BE2C (cell line): ENCODE results near the gene OSBPL3.

Experiments used
- DNase-seq: peaks from one replicate; pipeline ENCODE4 v3.0.0-alpha.2; 2020
- H3K27me3 ChIP-seq: fragments of 250-450 bp; sonication (Bioruptor Pico); 2 replicates; pipeline ENCODE4 v1.5.1; 2020; ENCODE audit warnings: mild to moderate bottlenecking
- H3K36me3 ChIP-seq: fragments of 250-450 bp; sonication (Bioruptor Pico); 2 replicates; pipeline ENCODE4 v1.5.1; 2020; ENCODE audit warnings: mild to moderate bottlenecking
- H3K4me1 ChIP-seq: fragments of 250-450 bp; sonication (Bioruptor Pico); 2 replicates; pipeline ENCODE4 v1.5.1; 2020
- H3K4me3 ChIP-seq: 2 replicates; pipeline ENCODE4 v1.5.1; 2011; ENCODE audit warnings: low read depth, low read length
- H3K9me3 ChIP-seq: fragments of 250-450 bp; sonication (Bioruptor Pico); 2 replicates; pipeline ENCODE4 v1.5.1; 2020
- TF ChIP-seq, protein P1 (sequence below): IDR thresholded peaks from 2 replicates; pipeline ENCODE4 v1.5.1; 2012; ENCODE audit warnings: mild to moderate bottlenecking, low read depth, low read length

OSBPL3 gene

DNA sequence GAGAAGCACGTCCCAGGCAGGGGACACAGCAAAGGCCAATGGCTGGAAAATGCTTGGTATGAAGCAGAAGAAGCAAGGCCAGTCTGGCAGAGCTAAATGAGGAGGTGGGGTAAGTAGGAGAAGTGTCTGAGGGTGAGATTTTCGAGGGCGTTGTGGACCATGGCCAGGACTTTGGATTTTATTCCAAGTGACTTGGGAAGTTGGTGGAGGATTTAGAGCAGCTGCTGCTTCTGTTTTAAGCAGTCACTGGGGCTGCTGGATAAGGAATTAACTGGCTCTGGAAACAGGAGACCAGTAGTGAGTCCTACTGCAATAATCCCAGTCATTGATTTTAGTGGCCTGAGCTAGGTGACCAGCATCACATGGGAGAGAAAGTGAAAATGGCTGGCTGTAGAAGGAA, 155.1 kb downstream of the OSBPL3 start:
- no peak overlapping the region for H3K4me3 ChIP-seq
- H3K9me3 ChIP-seq, result no peaks in the 10 kb centered on the region
- H3K36me3 ChIP-seq, result peaks cover 13% of the 10 kb centered on the region
- TF ChIP-seq, protein P1, sequence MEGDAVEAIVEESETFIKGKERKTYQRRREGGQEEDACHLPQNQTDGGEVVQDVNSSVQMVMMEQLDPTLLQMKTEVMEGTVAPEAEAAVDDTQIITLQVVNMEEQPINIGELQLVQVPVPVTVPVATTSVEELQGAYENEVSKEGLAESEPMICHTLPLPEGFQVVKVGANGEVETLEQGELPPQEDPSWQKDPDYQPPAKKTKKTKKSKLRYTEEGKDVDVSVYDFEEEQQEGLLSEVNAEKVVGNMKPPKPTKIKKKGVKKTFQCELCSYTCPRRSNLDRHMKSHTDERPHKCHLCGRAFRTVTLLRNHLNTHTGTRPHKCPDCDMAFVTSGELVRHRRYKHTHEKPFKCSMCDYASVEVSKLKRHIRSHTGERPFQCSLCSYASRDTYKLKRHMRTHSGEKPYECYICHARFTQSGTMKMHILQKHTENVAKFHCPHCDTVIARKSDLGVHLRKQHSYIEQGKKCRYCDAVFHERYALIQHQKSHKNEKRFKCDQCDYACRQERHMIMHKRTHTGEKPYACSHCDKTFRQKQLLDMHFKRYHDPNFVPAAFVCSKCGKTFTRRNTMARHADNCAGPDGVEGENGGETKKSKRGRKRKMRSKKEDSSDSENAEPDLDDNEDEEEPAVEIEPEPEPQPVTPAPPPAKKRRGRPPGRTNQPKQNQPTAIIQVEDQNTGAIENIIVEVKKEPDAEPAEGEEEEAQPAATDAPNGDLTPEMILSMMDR, result no peak
- DNase-seq, result no peak
- no peaks in the 10 kb centered on the region for H3K27me3 ChIP-seq
- H3K4me1 ChIP-seq, result peaks cover 10% of the 10 kb centered on the region

DNA sequence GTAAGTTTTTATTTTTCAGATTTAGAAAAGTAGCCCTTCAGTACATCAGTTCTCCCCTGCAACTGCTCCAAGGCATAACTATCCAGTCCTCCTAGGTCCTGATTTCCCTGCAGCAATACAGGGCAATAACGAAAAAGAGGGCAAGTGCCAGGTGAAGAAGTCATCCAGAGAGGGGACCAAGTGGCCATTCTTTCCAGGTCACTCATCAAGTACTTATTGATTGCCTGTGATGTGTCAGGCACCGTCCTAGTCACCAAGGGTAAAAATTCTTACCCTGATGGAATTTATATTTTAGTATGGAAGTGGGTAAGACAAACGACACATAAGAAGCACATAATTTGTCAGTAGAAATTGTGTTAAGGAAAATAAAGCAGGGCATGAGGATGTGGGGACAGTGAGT, 155.6 kb downstream of the OSBPL3 start:
- peaks cover 10% of the 10 kb centered on the region for H3K36me3 ChIP-seq
- peaks cover 6% of the 10 kb centered on the region for H3K4me1 ChIP-seq
- TF ChIP-seq, protein P1, result no peak
- no peak for DNase-seq
- no peaks in the 10 kb centered on the region for H3K9me3 ChIP-seq
- H3K27me3 ChIP-seq, result no peaks in the 10 kb centered on the region
- H3K4me3 ChIP-seq, result no peak overlapping the region

GRCh38 chr7:24821754-24822054, 158.3 kb downstream of the OSBPL3 start:
- TF ChIP-seq, protein P1, result no peak
- no peaks in the 10 kb centered on the region; the same call in 1 of the 2 replicates for H3K4me1 ChIP-seq
- H3K36me3 ChIP-seq, result peaks cover 14% of the 10 kb centered on the region
- H3K27me3 ChIP-seq, result no peaks in the 10 kb centered on the region
- DNase-seq, result no peak
- H3K4me3 ChIP-seq, result no peak overlapping the region
- H3K9me3 ChIP-seq, result no peaks in the 10 kb centered on the region

DNA sequence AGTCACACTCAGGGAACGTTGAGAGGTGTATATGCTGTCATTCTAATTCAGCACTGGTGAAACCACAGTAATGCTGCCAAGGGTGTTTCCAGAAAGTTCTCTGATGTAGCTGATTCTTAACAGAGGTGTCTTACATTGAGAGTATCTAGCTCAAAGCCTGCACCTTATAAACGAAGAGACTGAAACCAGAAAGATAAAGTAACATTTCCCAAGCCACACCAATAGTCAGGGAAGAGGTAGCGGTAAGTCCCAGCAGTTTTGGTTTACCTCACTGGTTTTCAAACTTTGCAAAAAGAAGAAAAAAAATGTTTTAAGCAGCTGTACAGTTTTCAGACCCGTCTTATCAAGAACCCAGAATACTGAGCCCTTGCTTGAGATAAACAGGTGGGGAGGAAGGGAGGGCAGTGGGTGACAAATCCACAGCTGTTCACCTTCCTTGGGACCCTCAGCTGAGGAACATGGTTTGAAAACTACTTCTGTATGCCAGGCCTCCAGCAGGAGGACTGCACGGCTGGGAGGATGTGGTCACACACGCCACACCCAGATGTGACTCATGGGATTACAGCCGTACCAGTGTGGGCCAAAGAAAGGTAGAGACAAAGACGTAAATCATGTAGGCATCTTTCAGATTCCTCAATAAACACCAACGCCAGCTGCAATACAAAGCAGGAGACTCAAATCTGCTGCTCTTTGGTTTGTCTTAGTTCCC, 158.8 kb downstream of the OSBPL3 start:
- H3K27me3 ChIP-seq, result no peaks in the 10 kb centered on the region
- H3K4me1 ChIP-seq, result no peaks in the 10 kb centered on the region; the same call in 1 of the 2 replicates
- TF ChIP-seq, protein P1, result peak; percentile 19; the same call in 1 of the 2 replicates
- no peak overlapping the region for H3K4me3 ChIP-seq
- peak; percentile 36 for DNase-seq
- H3K9me3 ChIP-seq, result no peaks in the 10 kb centered on the region
- peaks cover 17% of the 10 kb centered on the region for H3K36me3 ChIP-seq

- Histone ChIP-seq H3K27me3 (no peaks in the 10 kb centered on the region), H3K4me1 (no peaks in the 10 kb centered on the region; the same call in 1 of the 2 replicates), H3K4me3 (no peak overlapping the region), H3K9me3 (no peaks in the 10 kb centered on the region), H3K36me3 (peaks cover 22% of the 10 kb centered on the region)
- DNase-seq, result no peak
- TF ChIP-seq, protein P1, result no peak
Measured at GRCh38 chr7:24820730-24821044, 159.3 kb downstream of the OSBPL3 start.

DNA sequence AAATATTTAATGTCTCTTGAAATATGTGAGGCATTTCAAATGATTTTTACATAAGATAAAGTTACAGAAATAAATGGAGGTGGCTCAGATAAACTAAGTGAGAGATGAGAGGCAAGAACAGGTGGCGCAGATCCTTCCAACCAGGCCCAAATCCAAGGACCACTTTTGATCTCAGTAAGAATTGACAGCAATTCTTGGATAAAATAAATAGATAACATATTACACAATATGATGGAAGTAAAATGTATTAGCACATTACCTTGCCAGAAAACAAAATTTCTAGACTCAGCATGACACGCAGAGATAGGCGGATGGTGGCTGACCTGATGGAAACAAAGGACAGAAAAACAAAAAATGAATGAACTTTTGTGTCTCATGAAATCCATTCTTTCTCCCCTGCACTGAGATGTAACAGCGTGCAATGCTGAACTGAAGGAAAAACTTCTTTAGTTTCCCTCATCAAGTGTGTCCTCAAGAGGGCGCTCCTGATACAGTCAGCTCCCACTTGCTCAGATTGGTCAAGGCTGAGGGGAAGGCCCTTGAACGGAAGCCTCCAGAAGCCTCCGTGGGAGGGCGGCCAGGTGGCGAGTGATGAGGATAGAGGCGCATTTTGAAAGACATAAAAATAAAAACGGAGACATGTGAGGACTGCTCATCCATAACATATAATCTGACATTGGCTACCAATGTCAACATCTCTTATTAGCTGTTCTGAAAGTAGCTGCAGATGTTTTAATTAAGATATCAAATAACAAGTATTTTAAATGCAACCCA, 159.9 kb downstream of the OSBPL3 start:
- Histone ChIP-seq H3K4me1 (no peaks in the 10 kb centered on the region; the same call in 1 of the 2 replicates), H3K4me3 (no peak overlapping the region), H3K9me3 (no peaks in the 10 kb centered on the region), H3K27me3 (no peaks in the 10 kb centered on the region), H3K36me3 (peaks cover 26% of the 10 kb centered on the region)
- peak; percentile 87 for DNase-seq
- TF ChIP-seq, protein P1, result peak; percentile 95
